GM19035 (cell line): Measurements from ENCODE around the gene CXCR6.

Source experiments
- ATAC-seq: cut with Tn5 transposase; IDR thresholded peaks from one replicate; pipeline ENCODE4 v1.9.1; 2021; ENCODE audit not compliant: unreplicated experiment

The CXCR6 gene

GRCh38 chr3:45966950-45967640 is 23.8 kb downstream of the CXCR6 start:
- ATAC-seq = no peak

GRCh38 chr3:45967724-45968123 is 24.5 kb downstream of the CXCR6 start:
- ATAC-seq = no peak

DNA sequence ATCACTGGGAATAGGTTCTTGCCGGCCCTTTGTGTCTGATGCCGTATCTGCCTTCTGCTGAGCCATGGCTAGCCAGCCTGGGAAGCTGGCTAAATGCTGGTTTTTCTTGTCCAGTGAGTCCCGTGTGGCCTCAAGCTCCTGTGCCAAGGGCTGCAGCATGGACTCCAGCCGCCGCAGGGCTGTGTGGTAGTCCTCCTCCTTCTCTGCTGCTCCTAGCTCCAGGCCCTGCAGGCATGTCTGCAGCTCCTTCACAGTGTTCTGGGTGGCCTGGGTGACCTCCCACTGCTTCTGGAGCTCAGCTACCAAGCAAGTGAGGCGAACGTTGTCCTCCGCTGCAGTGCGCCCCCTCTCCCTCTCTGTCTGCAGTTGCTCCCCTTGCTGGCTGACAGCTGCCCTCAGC is 24.9 kb downstream of the CXCR6 start:
- no peak for ATAC-seq

DNA sequence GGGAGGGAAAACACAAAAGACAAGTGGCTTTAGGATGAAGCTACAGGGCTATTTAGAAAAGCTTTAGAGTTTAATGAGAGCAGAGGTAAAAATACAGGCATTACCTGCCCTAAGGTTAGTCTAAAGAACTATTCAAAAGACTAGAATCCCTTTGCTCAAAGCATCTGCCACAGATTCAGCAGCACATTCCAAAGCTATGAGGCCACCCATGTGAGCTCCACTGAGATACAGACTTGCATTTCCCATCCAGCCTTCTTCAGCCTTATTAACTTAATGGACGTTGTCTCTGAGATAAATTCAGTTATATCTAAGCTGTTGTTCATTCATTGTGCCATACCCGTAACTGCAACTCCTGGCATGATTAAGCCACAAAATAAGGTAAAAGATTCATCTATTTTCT is 25.4 kb downstream of the CXCR6 start:
- no peak for ATAC-seq

DNA sequence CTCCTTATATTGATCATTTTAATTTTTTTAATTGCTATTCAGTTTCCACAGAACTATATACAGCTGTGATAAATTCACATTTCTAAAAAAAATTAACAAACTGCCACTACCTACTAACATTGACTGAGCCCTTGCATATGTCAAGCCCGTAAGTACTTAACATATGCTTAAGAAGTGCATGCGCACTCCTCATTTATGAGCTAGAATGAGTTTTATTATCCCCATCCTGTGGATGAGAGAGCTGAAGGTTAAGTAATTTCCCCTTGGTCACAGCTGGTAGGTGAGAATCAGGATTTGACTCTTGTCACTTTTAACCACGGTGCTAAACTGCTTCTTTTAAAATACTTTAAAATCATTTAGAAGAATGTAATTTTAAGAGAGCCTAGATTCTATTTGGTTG is 25.9 kb downstream of the CXCR6 start:
- no peak for ATAC-seq

DNA sequence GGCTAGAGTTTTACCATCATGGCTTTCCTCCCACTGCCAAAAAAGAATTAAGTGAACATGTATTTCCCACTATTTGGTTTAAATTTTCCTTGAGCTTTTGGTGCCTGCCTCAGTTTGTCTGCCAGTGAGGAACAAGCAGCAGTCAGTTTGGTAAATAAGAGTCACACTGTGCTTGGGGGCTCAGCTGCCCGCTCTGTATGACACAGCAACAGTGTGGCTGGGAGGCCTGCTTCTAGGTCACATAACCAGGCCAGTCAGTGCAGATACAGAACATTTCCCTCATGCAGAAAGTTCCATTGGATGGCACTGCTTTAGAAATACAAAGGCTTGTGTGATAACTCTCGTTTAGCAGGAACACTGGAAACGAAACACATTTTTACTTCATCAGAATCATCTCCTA is 26.7 kb downstream of the CXCR6 start:
- ATAC-seq = no peak

- no peak for ATAC-seq
These were observed 29.5 kb downstream of the CXCR6 start for GRCh38 chr3:45972534-45973402.

GRCh38 chr3:45974686-45975085 is 31.4 kb downstream of the CXCR6 start:
- ATAC-seq = no peak

- ATAC-seq = no peak
These were observed 32.4 kb downstream of the CXCR6 start for GRCh38 chr3:45975686-45976085.

DNA sequence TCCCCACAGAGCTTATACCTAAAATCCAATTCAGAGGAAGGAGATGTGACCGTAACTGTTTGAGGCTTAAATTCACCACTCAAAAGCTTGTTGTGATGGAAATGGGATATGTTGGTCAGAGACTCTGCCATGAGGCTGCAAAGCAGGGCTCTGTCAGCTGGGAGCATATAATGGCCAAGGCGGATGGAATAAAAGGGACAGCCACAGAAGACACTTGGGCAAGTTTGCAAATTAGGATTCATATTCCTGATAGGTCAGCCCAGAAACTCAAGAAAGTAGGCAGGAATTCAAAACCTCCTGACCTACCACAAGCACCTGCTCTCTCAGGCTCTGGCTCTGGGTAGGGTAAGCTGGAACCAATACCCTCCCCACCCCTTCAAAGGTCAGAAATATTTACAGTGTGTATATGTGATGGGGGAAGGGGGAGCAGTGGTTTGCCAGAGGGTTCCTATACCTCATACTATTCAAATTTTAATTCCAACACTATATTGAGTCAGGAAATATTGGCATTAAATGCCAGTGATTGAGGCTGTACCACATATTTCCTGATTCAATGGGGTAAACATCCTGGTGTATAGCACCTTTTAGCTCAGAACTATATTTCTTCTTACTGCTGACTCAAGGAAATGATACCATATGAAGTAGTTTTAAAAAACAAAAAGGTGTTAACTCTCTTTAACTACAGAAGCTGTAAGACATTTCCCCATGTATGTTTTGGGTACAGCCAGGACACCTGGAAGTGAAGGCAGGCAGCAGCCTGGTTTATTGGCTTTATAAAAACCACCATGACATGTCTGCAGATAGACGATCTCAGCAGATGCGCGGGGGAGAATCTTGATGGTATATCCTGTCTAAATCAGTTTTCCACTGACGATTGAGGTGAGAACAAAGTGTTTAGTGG is 33.2 kb downstream of the CXCR6 start:
- ATAC-seq = no peak

DNA sequence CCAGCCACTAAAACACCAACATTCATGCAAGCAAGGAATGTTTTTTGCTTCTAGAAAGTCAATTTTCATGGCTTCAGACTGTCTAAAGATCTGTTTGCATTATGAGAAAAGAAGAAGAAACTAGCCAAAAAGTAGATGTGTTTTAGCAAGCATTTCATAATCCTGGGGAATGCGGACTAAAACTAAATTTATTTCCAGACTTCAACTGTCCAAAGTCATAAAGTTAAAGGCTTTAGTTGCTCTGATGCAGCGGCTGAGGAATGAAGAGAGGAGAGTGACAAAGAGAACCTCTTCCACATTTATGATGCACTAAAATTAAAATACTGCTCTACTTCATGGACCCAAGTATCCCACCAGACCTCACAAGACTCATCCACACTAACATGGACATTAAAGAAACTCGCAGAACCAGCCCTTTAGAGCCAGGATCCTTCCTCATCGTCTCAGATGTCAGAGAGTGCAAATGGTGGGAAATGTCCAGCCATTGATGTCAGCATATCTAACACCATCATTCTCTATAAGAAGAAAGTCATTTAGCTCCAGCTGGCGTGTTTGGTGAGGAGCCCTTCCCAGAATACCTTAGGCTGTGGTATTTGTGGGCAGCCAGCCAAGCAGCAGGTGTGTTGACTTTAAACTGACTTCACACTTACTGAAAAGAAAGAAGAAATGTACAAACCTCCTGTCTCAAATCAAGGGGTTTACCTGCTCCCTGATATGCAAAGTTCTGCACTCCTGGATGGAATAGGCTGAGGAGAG is 34.9 kb downstream of the CXCR6 start:
- ATAC-seq = no peak

GRCh38 chr3:45979378-45979777 is 36.1 kb downstream of the CXCR6 start:
- ATAC-seq = no peak

- no peak for ATAC-seq
These were observed 37.1 kb downstream of the CXCR6 start for GRCh38 chr3:45980229-45980813.

GRCh38 chr3:45980819-45981218 is 37.6 kb downstream of the CXCR6 start:
- no peak for ATAC-seq

DNA sequence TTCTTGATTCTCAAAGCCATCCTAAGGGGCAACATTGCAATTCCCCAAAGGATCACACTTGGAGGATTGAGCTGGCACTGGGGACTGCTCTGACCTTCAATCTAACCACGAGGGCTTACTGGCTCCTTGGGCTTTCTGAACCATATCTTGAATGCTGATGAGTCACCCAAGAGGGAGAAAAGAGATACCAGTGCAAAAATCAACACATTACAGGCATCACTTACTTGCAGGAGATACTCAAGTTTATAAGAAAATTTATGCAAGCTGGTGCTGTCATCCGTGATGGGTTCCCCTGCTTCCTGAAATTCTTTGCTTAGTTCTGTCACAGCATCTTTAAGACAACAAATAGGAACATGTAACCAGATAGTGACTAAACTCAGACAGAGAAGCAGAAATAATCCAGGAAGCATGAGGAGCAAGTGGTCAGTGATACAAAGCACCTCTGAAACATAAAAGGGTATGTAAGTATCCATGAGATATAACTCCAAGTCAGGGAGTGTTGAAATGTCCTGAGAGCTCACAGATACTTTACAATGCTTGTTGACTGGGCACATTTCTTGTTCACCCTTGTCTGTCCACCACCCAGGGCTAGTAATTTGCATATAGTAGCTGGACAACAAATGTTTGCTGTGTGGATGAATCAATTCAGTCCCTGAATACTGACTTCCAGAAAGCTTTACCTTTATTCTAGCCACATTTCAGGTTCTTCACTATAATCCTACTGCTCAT is 38.2 kb downstream of the CXCR6 start:
- ATAC-seq = no peak

- no peak for ATAC-seq
These were observed 40.5 kb downstream of the CXCR6 start for GRCh38 chr3:45983770-45984169.

DNA sequence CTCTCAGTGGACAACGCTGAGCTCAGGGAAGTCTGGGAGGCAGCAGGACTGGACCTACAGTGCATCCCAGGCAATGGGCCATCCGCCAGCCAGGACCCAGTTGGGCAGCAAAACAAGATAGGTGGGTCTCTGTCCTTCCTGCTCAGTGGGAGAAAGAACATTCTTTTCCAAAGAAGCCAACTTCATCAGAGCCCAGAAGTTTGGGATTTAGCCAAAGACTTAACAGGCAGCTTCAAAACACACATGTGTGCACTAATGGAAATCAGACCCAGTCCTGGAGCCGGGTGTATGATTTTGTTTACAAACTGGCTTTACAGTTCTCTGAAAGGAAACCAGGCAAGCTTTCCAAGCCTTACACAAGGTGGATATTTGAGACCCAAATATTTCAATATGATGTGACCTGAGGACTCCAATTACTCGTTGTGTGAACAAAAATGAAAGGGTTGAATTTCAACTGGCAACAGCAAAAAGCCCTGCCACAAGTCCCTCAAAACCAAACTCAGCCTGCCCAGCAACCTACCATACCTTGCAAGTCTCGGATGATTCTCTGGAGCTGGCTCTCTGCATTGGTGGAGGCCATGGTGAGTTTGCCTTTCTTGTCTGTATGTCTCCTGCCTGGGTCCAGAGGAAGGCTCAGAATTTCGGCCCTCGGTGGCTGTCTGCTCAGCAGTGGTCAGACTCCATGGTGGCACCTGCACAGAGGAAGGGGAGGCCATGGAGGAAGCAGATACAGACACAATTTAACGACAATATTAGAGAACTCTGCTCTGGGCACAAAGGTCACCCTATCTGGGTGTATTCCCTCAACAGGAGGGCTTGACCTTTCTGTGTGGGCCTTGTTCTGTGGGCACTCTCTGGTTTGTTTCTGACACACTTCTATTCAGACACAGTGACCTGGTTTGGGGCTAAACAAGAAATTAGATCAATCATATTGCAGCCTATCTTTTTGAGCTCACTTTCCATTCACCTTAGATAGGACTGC is 41.4 kb downstream of the CXCR6 start:
- ATAC-seq = no peak

GRCh38 chr3:45985532-45986302 is 42.5 kb downstream of the CXCR6 start:
- no peak for ATAC-seq
